NCI-H2029 (cell line): Measurements from ENCODE around the gene RETN.
"Not testable (repeated sequence)": the region's sequence is repeated elsewhere in the genome, so short reads cannot be mapped to it uniquely, and the experiment has no call there.

Source experiments
- DNase-seq: peaks from one replicate; lab custom pipeline; 2025; lab: John Stamatoyannopoulos, UW

The RETN gene

GRCh38 chr19:7637374-7638256 lies 31.2 kb upstream of the RETN start:
- DNase-seq: no peak

- no peak for DNase-seq
Observed at GRCh38 chr19:7638802-7639465, 29.9 kb upstream of the RETN start.

GRCh38 chr19:7639863-7640348 lies 28.9 kb upstream of the RETN start:
- DNase-seq: no peak

- DNase-seq: no peak
Observed at GRCh38 chr19:7640803-7641202, 28.0 kb upstream of the RETN start.

- DNase-seq: no peak
Observed at GRCh38 chr19:7641290-7642276, 27.3 kb upstream of the RETN start.

GRCh38 chr19:7642295-7643030 lies 26.4 kb upstream of the RETN start:
- DNase-seq: no peak

GRCh38 chr19:7643031-7643415 lies 25.8 kb upstream of the RETN start:
- no peak for DNase-seq

- DNase-seq: not testable (repeated sequence)
Observed at GRCh38 chr19:7643629-7644549, 25.0 kb upstream of the RETN start.

- no peak for DNase-seq
Observed at GRCh38 chr19:7644550-7644877, 24.3 kb upstream of the RETN start.

GRCh38 chr19:7645163-7645562 lies 23.7 kb upstream of the RETN start:
- no peak for DNase-seq

GRCh38 chr19:7645656-7646425 lies 23.0 kb upstream of the RETN start:
- no peak for DNase-seq

- no peak for DNase-seq
Observed at GRCh38 chr19:7646426-7646700, 22.5 kb upstream of the RETN start.

GRCh38 chr19:7647156-7647555 lies 21.7 kb upstream of the RETN start:
- no peak for DNase-seq

GRCh38 chr19:7648265-7649014 lies 20.4 kb upstream of the RETN start:
- DNase-seq: no peak

- no peak for DNase-seq
Observed at GRCh38 chr19:7650148-7650547, 18.7 kb upstream of the RETN start.

GRCh38 chr19:7652061-7652641 lies 16.7 kb upstream of the RETN start:
- DNase-seq: peak; percentile 92

- DNase-seq: no peak
Observed at GRCh38 chr19:7654401-7654800, 14.4 kb upstream of the RETN start.

GRCh38 chr19:7655581-7655980 lies 13.3 kb upstream of the RETN start:
- no peak for DNase-seq
